CD1c-positive myeloid dendritic cell (primary cell): Measurements from ENCODE around the gene PAN2.
"Not testable (repeated sequence)": the region's sequence is repeated elsewhere in the genome, so short reads cannot be mapped to it uniquely, and the experiment has no call there.

Source experiments
- DNase-seq: peaks from one replicate; pipeline ENCODE4 v3.0.0-alpha.2; 2016; ENCODE audit errors: extremely low spot score

PAN2 gene

GRCh38 chr12:56272468-56272867, 61.3 kb downstream of the PAN2 start:
- DNase-seq = not testable (repeated sequence)

- peak; percentile 6 for DNase-seq
Measured at GRCh38 chr12:56271031-56271430, 62.8 kb downstream of the PAN2 start.

GRCh38 chr12:56267443-56268071, 66.2 kb downstream of the PAN2 start:
- no peak for DNase-seq

- peak; percentile 83 for DNase-seq
Measured at GRCh38 chr12:56266693-56267442, 66.9 kb downstream of the PAN2 start, which contains the start of gene COQ10A. TSS of gene COQ10A (plus strand) at chr12:56266942. CDS start at chr12:56267119, 177 bp downstream.
